ENCODE results near the gene UBE2J2.

DNA sequence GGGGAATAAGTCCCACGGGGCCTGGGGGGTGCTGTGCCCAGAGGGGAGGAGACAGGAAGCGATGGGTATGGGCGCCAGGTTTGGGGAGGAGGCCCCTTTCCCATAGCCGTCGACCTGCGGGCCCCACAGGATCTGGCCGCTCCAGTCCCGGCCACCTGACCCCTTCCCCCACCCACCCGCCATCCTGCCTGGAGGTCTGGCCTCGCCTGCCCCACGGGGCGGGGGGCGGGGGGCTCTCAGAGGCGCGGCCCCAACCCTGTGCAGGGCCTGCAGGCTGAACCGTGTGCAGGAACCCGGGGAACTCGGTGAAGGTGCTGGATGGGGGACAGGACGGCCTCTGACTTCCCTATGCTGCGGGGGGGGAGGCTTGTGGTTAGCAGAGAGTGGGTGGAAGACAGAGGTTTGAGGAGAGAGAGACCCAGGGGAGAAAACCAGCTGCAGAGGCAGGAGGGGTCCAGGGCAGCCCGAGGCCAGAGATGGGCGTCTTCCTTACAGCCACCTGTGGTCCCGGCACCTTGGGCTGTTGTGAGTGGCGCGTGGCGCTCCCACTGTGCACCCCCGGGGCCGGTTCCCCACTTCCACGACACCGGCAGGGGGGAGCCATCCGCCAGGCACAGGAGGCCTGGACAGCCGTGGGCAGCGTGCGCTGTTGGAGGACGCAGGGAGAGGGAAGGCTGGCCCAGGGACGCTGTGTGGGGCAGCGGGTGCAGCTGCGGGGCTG lies 64.8 kb downstream of the UBE2J2 start:
- TF ChIP-seq POLR2A (IDR thresholded peaks at IDR 0.05; ENCODE audit: low read length): no peak
- TF ChIP-seq GATA1 (IDR thresholded peaks at IDR 0.05; ENCODE audit: low read depth, low read length): no peak
